ENCODE results near the gene TMEM154.

The TMEM154 gene, protein sequence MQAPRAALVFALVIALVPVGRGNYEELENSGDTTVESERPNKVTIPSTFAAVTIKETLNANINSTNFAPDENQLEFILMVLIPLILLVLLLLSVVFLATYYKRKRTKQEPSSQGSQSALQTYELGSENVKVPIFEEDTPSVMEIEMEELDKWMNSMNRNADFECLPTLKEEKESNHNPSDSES

DNA sequence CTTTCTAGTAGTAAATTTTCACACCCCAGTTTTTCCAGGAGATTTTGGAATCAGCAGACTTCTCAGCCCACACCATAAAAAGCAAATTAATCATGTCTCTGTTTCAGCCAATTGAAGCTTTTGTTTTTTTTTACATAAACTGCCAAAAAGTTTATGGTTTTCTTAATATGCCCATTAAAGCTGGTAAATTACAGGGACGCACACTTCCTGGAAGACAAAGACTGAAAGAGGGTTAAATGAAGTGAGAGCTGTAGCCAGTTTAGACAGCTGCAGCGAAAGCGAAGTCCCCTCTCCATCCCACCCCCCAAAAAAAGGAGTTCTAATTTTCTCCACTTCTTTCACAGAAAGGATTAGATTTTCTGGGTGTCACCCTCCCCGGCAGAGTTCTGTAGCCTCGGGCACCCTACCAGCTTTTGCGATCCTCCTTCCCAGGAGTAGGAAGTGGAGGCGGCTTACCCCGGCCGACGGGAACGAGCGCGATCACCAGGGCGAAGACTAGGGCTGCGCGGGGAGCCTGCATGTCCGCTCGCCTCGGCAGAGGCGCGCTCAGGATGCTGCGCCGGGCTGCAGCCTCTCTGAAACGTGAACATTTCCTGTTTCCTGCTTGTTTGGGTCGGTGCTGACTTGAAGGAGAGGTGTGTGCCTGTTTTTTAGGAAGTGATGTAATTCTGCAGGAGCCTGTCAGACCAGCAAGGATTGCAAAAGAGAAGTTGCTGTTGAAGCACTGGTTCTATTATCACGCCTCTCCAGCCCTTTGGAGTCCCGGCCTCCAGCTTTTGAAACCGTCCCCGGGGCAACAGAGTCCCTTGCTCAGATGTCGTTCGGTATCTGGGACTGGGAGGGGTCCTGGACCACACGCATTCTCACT, at the start of gene TMEM154:
Gene TMEM154, minus strand, starts transcription at position 584 of the 868 bp plus-strand sequence. Its CDS starts 64 bp downstream, at position 520.
- Histone ChIP-seq H3K36me3 (ENCODE audit: control insufficient read depth, insufficient read depth, low read length) (no peaks in the 10 kb centered on the region), H3K9ac (ENCODE audit: low read depth, low read length) (peak within 1 kb of the TSS; percentile 71), H3K9me3 (ENCODE audit: control insufficient read depth, insufficient read depth, low read length) (no peaks in the 10 kb centered on the region), H3K4me3 (ENCODE audit: low read depth, low read length) (peak within 1 kb of the TSS; percentile 67), H3K4me1 (ENCODE audit: control insufficient read depth, insufficient read depth, low read length) (peaks cover 11% of the 10 kb centered on the region), H3K27me3 (ENCODE audit: control insufficient read depth, insufficient read depth, low read length) (peaks cover 4% of the 10 kb centered on the region)

DNA sequence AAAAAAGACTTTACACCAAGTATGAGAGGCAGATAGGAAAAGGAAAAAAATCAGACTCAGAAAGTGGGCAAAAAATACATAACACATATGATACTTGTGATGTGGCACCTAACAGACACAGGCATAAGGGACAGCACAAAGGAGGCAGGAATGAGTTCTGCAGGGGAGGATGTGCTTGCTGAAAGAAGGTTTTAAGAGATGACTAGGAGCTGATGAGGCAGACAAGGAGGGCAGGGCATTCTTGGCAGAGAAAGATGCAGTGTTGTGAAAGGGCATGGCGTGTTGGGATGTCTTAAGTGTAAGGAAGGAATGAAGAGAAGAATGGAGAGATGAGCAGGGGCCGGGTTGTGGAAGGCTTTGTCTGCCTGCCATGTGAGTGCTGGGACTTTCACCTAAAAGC, 49.7 kb upstream of the TMEM154 start:
- H3K27me3 ChIP-seq (ENCODE audit: control insufficient read depth, insufficient read depth, low read length) = no peaks in the 10 kb centered on the region
- H3K9ac ChIP-seq (ENCODE audit: low read depth, low read length) = no peak overlapping the region
- H3K4me3 ChIP-seq (ENCODE audit: low read depth, low read length) = no peak overlapping the region
- H3K36me3 ChIP-seq (ENCODE audit: control insufficient read depth, insufficient read depth, low read length) = no peaks in the 10 kb centered on the region
- H3K9me3 ChIP-seq (ENCODE audit: control insufficient read depth, insufficient read depth, low read length) = no peaks in the 10 kb centered on the region
- H3K4me1 ChIP-seq (ENCODE audit: control insufficient read depth, insufficient read depth, low read length) = no peaks in the 10 kb centered on the region

DNA sequence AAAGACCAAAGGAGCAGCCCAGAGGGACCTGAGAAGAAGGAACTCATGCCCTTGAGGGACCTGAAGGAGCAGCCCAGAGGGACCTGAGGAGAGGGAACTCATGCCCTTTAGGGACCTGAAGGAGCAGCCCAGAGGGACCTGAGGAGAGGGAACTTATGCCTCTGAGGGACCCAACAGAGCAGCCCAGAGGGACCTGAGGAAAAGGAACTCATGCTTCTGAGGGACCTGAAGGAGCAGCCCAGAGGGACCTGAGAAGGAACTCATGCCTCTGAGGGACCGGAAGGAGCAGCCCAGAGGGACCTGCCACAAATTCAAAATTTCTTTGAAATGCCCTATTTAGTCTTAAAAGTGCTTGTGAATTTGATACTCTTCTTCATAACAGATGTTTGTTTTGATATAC, 48.5 kb upstream of the TMEM154 start:
- Histone ChIP-seq H3K9me3 (ENCODE audit: control insufficient read depth, insufficient read depth, low read length) (no peaks in the 10 kb centered on the region), H3K36me3 (ENCODE audit: control insufficient read depth, insufficient read depth, low read length) (no peaks in the 10 kb centered on the region), H3K4me3 (ENCODE audit: low read depth, low read length) (no peak overlapping the region), H3K27me3 (ENCODE audit: control insufficient read depth, insufficient read depth, low read length) (no peaks in the 10 kb centered on the region), H3K4me1 (ENCODE audit: control insufficient read depth, insufficient read depth, low read length) (no peaks in the 10 kb centered on the region), H3K9ac (ENCODE audit: low read depth, low read length) (no peak overlapping the region)

DNA sequence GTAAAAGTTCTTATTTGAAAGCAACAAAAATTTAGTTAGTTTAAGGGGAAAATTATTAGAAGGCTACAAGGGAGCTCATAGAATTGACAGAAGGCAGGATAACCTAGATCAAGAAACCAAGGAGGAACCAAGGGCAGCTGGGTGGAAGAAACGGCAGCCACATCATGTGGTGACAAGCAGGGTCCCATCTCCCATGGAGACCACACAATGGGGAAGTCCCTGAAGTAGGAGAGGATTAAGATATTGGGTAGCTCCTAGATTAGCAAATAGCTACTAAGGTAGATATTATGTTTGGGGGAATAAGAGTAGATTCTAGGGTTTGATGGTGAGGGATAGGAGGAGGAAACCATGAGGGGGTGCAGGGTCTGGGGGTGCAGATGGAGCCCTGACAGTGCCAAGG, 48.0 kb upstream of the TMEM154 start:
- Histone ChIP-seq H3K27me3 (ENCODE audit: control insufficient read depth, insufficient read depth, low read length) (no peaks in the 10 kb centered on the region), H3K36me3 (ENCODE audit: control insufficient read depth, insufficient read depth, low read length) (no peaks in the 10 kb centered on the region), H3K4me1 (ENCODE audit: control insufficient read depth, insufficient read depth, low read length) (no peaks in the 10 kb centered on the region), H3K4me3 (ENCODE audit: low read depth, low read length) (no peak overlapping the region), H3K9ac (ENCODE audit: low read depth, low read length) (no peak overlapping the region), H3K9me3 (ENCODE audit: control insufficient read depth, insufficient read depth, low read length) (no peaks in the 10 kb centered on the region)

DNA sequence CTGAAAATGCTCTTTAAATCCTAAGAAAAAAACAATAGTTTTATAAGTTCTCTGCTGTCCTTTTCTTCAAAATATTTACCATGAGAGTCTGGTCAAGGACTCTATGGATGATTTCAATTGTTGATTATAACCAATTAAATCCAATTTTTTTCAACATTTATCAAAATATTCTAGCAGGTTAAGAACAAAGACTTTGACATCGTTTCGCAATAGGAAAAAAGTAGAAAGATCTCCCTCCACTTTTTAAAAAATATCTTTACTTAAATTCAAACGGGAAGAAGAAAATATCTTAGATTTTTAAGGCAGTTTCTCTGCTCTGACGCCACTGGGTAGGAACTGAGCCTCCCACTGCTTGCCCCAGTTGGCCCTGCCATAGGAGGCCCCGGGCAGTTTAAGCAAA, 44.7 kb upstream of the TMEM154 start:
- no peaks in the 10 kb centered on the region for H3K9me3 ChIP-seq (ENCODE audit: control insufficient read depth, insufficient read depth, low read length)
- no peak overlapping the region for H3K9ac ChIP-seq (ENCODE audit: low read depth, low read length)
- H3K36me3 ChIP-seq (ENCODE audit: control insufficient read depth, insufficient read depth, low read length) = no peaks in the 10 kb centered on the region
- H3K4me1 ChIP-seq (ENCODE audit: control insufficient read depth, insufficient read depth, low read length) = no peaks in the 10 kb centered on the region
- H3K27me3 ChIP-seq (ENCODE audit: control insufficient read depth, insufficient read depth, low read length) = no peaks in the 10 kb centered on the region
- no peak overlapping the region for H3K4me3 ChIP-seq (ENCODE audit: low read depth, low read length)

DNA sequence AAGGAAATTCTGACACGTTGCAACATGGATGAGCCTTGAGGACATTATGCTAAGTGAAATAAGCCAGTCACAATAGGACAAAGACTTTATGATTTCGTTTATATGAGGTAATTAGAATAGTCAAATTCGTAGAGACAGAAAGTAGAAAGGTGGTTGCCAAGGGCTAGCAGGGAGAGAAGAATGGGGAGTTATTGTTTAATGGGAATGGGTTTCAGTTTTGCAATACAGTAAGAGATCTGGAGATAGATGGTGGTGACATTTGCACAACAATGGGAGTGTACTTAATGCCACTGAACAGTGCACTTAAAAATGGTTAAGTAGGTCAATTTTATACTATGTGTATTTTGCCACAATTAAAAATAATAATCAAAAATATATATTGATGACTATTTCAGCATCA, 43.4 kb upstream of the TMEM154 start:
- Histone ChIP-seq H3K9me3 (ENCODE audit: control insufficient read depth, insufficient read depth, low read length) (no peaks in the 10 kb centered on the region), H3K4me3 (ENCODE audit: low read depth, low read length) (no peak overlapping the region), H3K36me3 (ENCODE audit: control insufficient read depth, insufficient read depth, low read length) (no peaks in the 10 kb centered on the region), H3K27me3 (ENCODE audit: control insufficient read depth, insufficient read depth, low read length) (no peaks in the 10 kb centered on the region), H3K9ac (ENCODE audit: low read depth, low read length) (no peak overlapping the region), H3K4me1 (ENCODE audit: control insufficient read depth, insufficient read depth, low read length) (no peaks in the 10 kb centered on the region)

DNA sequence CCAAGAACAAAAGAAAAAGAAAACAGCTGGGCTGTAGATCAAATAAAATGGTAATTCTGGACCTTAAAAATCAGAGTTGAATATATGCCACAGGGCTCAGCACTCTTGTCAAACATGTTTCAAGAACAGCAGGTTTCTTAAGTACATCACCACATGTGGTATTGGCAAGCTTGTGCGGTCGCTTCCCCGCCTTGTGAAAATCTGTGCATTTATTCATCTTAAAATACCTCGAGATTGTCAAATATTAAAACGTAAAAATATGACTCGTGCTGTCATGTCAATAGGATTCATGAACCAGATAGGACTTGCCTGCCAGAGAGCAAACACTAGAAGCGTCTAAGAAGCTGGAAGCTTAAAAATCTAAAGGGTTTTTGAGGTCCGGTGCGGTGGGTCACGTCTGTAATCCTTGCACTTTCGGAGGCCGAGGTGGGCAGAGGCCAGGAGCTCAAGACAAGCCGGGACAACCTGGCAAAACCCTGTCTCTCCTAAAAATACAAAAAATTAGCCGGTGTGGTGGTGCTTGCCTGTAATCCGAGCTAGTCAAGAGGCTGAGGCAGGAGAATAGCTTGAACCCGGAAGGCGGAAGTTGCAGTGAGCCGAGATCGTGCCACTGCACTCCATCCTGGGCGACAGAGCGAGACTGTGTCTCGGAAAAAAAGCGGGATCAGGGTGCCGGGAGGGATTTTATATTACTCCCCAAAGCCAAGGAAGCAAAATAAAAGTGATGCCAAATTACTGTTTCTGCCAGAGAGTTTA, 40.2 kb upstream of the TMEM154 start:
- H3K4me3 ChIP-seq (ENCODE audit: low read depth, low read length) = no peak overlapping the region
- H3K4me1 ChIP-seq (ENCODE audit: control insufficient read depth, insufficient read depth, low read length) = no peaks in the 10 kb centered on the region
- H3K9me3 ChIP-seq (ENCODE audit: control insufficient read depth, insufficient read depth, low read length) = no peaks in the 10 kb centered on the region
- no peaks in the 10 kb centered on the region for H3K27me3 ChIP-seq (ENCODE audit: control insufficient read depth, insufficient read depth, low read length)
- no peak overlapping the region for H3K9ac ChIP-seq (ENCODE audit: low read depth, low read length)
- H3K36me3 ChIP-seq (ENCODE audit: control insufficient read depth, insufficient read depth, low read length) = no peaks in the 10 kb centered on the region

DNA sequence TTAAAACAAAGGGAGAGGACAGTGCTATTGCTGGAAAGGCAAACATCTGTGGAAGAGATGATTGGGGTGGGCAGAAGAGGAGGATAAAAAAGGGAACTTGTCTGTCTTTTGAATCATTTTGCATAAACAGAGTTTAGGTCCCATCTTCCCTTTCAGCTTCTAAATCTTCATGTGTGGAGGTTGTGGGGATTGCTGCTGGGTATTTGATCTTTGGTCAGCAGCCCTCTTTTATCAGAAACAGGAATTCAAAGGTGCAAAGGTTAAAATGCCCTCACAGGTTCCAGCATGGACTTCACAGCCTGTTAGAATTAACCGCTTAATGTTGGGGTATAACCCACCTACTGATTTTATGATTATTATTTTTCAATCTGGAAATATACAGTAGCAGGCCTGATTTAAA, 39.5 kb upstream of the TMEM154 start:
- H3K9ac ChIP-seq (ENCODE audit: low read depth, low read length) = no peak overlapping the region
- H3K4me3 ChIP-seq (ENCODE audit: low read depth, low read length) = no peak overlapping the region
- H3K9me3 ChIP-seq (ENCODE audit: control insufficient read depth, insufficient read depth, low read length) = no peaks in the 10 kb centered on the region
- no peaks in the 10 kb centered on the region for H3K27me3 ChIP-seq (ENCODE audit: control insufficient read depth, insufficient read depth, low read length)
- no peaks in the 10 kb centered on the region for H3K36me3 ChIP-seq (ENCODE audit: control insufficient read depth, insufficient read depth, low read length)
- H3K4me1 ChIP-seq (ENCODE audit: control insufficient read depth, insufficient read depth, low read length) = no peaks in the 10 kb centered on the region

DNA sequence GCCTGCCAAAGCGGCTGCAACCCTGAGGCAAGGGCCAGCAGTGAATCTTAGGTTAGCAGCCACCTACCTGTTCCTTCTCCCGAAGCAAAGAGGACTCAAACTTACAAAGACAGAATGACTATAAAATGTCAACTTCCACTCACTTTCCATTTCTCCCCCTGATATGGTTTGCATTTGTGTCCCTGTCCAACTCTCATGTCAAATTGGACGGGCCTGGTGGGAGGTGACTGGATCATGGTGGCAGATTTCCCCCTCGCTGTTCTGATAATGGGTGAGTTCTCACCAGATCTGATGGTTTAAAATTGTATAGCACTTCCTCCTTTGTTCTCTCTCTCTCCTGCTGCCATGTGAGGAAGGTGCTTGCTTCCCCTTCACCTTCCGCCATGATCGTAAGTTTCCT, 35.3 kb upstream of the TMEM154 start:
- no peaks in the 10 kb centered on the region for H3K9me3 ChIP-seq (ENCODE audit: control insufficient read depth, insufficient read depth, low read length)
- H3K36me3 ChIP-seq (ENCODE audit: control insufficient read depth, insufficient read depth, low read length) = no peaks in the 10 kb centered on the region
- no peak overlapping the region for H3K4me3 ChIP-seq (ENCODE audit: low read depth, low read length)
- H3K9ac ChIP-seq (ENCODE audit: low read depth, low read length) = no peak overlapping the region
- no peaks in the 10 kb centered on the region for H3K4me1 ChIP-seq (ENCODE audit: control insufficient read depth, insufficient read depth, low read length)
- H3K27me3 ChIP-seq (ENCODE audit: control insufficient read depth, insufficient read depth, low read length) = no peaks in the 10 kb centered on the region

DNA sequence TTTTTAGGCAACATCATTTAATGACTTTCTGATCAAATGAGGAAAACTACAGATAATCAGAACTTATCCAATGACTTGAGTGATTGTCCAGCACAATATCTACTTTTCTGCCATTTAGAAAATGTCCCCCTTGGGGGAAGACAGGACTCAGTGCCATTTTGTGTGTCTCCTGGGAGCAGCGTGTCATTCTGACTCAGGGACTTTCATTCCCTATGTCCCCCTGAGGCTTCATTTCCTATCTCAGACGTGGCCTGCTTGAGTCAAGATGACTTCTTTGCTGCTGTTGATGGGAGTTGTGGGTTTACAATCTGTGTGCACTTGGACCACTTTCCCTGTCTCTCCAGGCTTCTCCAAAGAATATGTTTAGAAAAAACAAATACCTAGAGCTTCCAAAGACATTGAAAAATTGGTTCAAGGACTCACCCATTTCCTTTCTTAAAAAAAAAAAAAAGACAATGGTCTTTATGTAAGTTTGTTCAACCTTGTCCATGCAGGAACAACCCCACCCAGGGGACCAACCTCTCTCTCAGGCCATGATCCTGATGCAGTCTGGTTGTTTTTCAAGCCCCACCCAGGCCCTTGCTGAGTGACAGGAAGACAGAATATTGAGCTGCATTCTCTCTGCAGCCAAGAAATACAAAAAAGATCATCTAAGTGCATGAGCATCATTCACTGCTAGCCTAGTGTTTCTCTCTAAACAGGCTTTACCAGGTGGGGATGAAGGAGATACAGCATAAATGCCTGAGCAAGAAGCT, 34.3 kb upstream of the TMEM154 start:
- Histone ChIP-seq H3K4me1 (ENCODE audit: control insufficient read depth, insufficient read depth, low read length) (peaks cover 6% of the 10 kb centered on the region), H3K36me3 (ENCODE audit: control insufficient read depth, insufficient read depth, low read length) (no peaks in the 10 kb centered on the region), H3K4me3 (ENCODE audit: low read depth, low read length) (no peak overlapping the region), H3K9me3 (ENCODE audit: control insufficient read depth, insufficient read depth, low read length) (no peaks in the 10 kb centered on the region), H3K9ac (ENCODE audit: low read depth, low read length) (no peak overlapping the region), H3K27me3 (ENCODE audit: control insufficient read depth, insufficient read depth, low read length) (no peaks in the 10 kb centered on the region)

DNA sequence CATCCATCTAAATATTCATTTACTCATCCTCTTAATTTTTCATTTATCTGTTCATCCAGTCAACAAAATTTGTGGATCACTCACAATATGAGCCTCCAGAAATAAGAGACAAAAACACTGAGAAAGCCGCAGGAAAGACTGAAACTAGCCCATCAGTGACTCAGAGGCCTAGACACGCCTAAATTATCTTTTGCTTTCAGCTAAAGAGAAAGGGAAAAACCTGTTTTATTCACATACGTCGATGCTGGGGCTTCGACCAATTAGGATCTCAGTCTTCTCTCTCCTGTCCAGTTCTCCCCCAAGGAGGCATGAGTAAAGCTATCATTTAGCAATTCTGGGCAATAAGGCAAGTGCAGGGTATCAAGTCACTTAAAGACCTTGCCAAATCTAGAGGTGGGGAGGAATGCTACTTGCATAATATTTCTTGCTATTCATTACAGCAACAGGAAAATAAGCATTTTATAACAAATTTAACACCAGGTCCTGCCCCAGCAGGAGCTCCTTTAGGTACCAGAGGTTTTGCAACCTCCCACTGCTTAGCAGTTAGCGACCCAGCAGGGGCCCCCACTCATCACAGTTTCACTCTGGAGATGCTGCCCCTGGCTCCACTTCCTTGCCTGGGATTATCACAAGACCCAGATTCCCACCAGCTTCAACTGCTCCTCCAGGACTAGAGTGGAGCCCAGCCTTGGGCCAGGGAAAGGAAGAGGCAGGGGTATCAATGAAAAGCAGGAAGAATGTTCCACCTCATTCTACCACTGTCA, 30.1 kb upstream of the TMEM154 start:
- Histone ChIP-seq H3K36me3 (ENCODE audit: control insufficient read depth, insufficient read depth, low read length) (no peaks in the 10 kb centered on the region), H3K4me3 (ENCODE audit: low read depth, low read length) (no peak overlapping the region), H3K27me3 (ENCODE audit: control insufficient read depth, insufficient read depth, low read length) (no peaks in the 10 kb centered on the region), H3K4me1 (ENCODE audit: control insufficient read depth, insufficient read depth, low read length) (peaks cover 24% of the 10 kb centered on the region), H3K9me3 (ENCODE audit: control insufficient read depth, insufficient read depth, low read length) (no peaks in the 10 kb centered on the region), H3K9ac (ENCODE audit: low read depth, low read length) (no peak overlapping the region)
